8988T (cell line): ENCODE results near the gene L3MBTL4.
"Not testable (repeated sequence)": the region's sequence is repeated elsewhere in the genome, so short reads cannot be mapped to it uniquely, and the experiment has no call there.

Source experiments
- DNase-seq: peaks from one replicate; pipeline ENCODE4 v3.0.0; 2011

Gene L3MBTL4

GRCh38 chr18:6248017-6248416, 166.7 kb downstream of the L3MBTL4 start:
- DNase-seq: no peak

- no peak for DNase-seq
Observed at GRCh38 chr18:6242004-6242403, 172.7 kb downstream of the L3MBTL4 start.

GRCh38 chr18:6239716-6240115, 175.0 kb downstream of the L3MBTL4 start:
- no peak for DNase-seq

GRCh38 chr18:6236258-6236657, 178.5 kb downstream of the L3MBTL4 start:
- no peak for DNase-seq

- DNase-seq: no peak
Observed at GRCh38 chr18:6222271-6222670, 192.4 kb downstream of the L3MBTL4 start.

- no peak for DNase-seq
Observed at GRCh38 chr18:6221602-6222014, 193.1 kb downstream of the L3MBTL4 start.

GRCh38 chr18:6220129-6220528, 194.6 kb downstream of the L3MBTL4 start:
- DNase-seq: no peak

GRCh38 chr18:6219116-6219717, 195.5 kb downstream of the L3MBTL4 start:
- no peak for DNase-seq

GRCh38 chr18:6215888-6216287, 198.8 kb downstream of the L3MBTL4 start:
- DNase-seq: no peak

- DNase-seq: no peak
Observed at GRCh38 chr18:6211174-6211504, 203.6 kb downstream of the L3MBTL4 start.

GRCh38 chr18:6210349-6211173, 204.2 kb downstream of the L3MBTL4 start:
- DNase-seq: no peak

GRCh38 chr18:6207941-6208340, 206.8 kb downstream of the L3MBTL4 start:
- no peak for DNase-seq

GRCh38 chr18:6207116-6207515, 207.6 kb downstream of the L3MBTL4 start:
- DNase-seq: no peak

GRCh38 chr18:6205706-6206105, 209.0 kb downstream of the L3MBTL4 start:
- DNase-seq: no peak

- no peak for DNase-seq
Observed at GRCh38 chr18:6204476-6204875, 210.2 kb downstream of the L3MBTL4 start.

- DNase-seq: no peak
Observed at GRCh38 chr18:6203791-6204190, 210.9 kb downstream of the L3MBTL4 start.

GRCh38 chr18:6202861-6203260, 211.8 kb downstream of the L3MBTL4 start:
- DNase-seq: no peak

- DNase-seq: no peak
Observed at GRCh38 chr18:6200204-6200774, 214.4 kb downstream of the L3MBTL4 start.

GRCh38 chr18:6199777-6200176, 214.9 kb downstream of the L3MBTL4 start:
- DNase-seq: no peak

GRCh38 chr18:6198585-6198984, 216.1 kb downstream of the L3MBTL4 start:
- no peak for DNase-seq

- no peak for DNase-seq
Observed at GRCh38 chr18:6194640-6195039, 220.1 kb downstream of the L3MBTL4 start.

- not testable (repeated sequence) for DNase-seq
Observed at GRCh38 chr18:6185782-6186181, 228.9 kb downstream of the L3MBTL4 start.

- no peak for DNase-seq
Observed at GRCh38 chr18:6174983-6175745, 239.5 kb downstream of the L3MBTL4 start.

GRCh38 chr18:6170604-6171003, 244.1 kb downstream of the L3MBTL4 start:
- DNase-seq: no peak
